ENCODE data around the gene CPEB4. TPM values are rescaled to one million over a fixed set of nuclear protein-coding genes. Genes with fewer than 3 reads are reported as not detected.

The CPEB4 gene
- total and polyA plus RNA-seq, 9 of the 15 experiments (the other 6 are each of a cell fraction or from before 2014, with no cell fraction given) = 7.4 to 21.3 (median 12.4) TPM

- TF ChIP-seq MGA (IDR thresholded peaks at IDR 0.05) (peak; percentile 55; the same call in 1 of the 2 replicates), NR2C2 (CRISPR knock-in tag; IDR thresholded peaks at IDR 0.05) (no peak), NR2C2 (tag; IDR thresholded peaks at IDR 0.05) (0 out of 2 replicates have a peak, but pooled peaks have one; percentile 3), HDAC1 (IDR thresholded peaks at IDR 0.05) (no peak), FOXJ2 (tag; IDR thresholded peaks at IDR 0.05) (peak; percentile 59; the same call in 1 of the 2 replicates), LCOR (CRISPR knock-in tag; IDR thresholded peaks at IDR 0.05) (no peak), TCF15 (CRISPR knock-in tag; IDR thresholded peaks at IDR 0.05) (no peak), DPF2 (IDR thresholded peaks at IDR 0.05) (no peak; the same call in 1 of the 2 replicates), CBFB (CRISPR knock-in tag; IDR thresholded peaks at IDR 0.05) (no peak), ZBTB11 (CRISPR knock-in tag; IDR thresholded peaks at IDR 0.05) (no peak)
Observed at GRCh38 chr5:173858670-173859407, 29.3 kb upstream of the CPEB4 start (continued).
